PFSK-1 (cell line): Measurements from ENCODE around the gene RFX4.

Experiments used
- FOXP2 ChIP-seq: optimal IDR thresholded peaks from 2 replicates; pipeline ENCODE3; 2011; ENCODE audit warnings: borderline replicate concordance, control low read depth, inconsistent platforms; ENCODE audit not compliant: insufficient read depth; ENCODE audit errors: extremely low read length, extremely low read depth
- POLR2AphosphoS5 ChIP-seq: IDR thresholded peaks from 2 replicates; pipeline ENCODE4 v1.6.1; 2012; ENCODE audit warnings: low read depth, mild to moderate bottlenecking, control low read depth, low read length, moderate library complexity
- REST ChIP-seq, 2 experiments: IDR thresholded peaks; 2 replicates each; pipeline versions ENCODE4 v1.6.1 to v1.8.0; 2011 to 2012; ENCODE audit warnings: low read depth in 2 of 2, low read length in 2 of 2, control low read depth in 1 of 2, inconsistent platforms in 1 of 2, mild to moderate bottlenecking in 1 of 2, moderate library complexity in 1 of 2; ENCODE audit not compliant: insufficient read depth in 1 of 2
- SIN3A ChIP-seq: IDR thresholded peaks from 2 replicates; pipeline ENCODE4 v1.6.1; 2012; ENCODE audit warnings: mild to moderate bottlenecking, low read length, moderate library complexity, borderline replicate concordance; ENCODE audit not compliant: insufficient read depth
- TAF1 ChIP-seq: IDR thresholded peaks from 2 replicates; pipeline ENCODE4 v1.6.1; 2012; ENCODE audit warnings: low read length, control low read depth, borderline replicate concordance; ENCODE audit not compliant: insufficient read depth

The RFX4 gene

GRCh38 chr12:106595268-106595667 lies 12.5 kb downstream of the RFX4 start:
- TF ChIP-seq SIN3A: no peak
- no peak for TF ChIP-seq POLR2AphosphoS5
- TF ChIP-seq TAF1: no peak
- TF ChIP-seq FOXP2: no peak
- no peak for TF ChIP-seq REST (IDR thresholded peaks at IDR 0.05; ENCODE audit: insufficient read depth in 1 of 2, low read depth in 2 of 2, low read length in 2 of 2)

DNA sequence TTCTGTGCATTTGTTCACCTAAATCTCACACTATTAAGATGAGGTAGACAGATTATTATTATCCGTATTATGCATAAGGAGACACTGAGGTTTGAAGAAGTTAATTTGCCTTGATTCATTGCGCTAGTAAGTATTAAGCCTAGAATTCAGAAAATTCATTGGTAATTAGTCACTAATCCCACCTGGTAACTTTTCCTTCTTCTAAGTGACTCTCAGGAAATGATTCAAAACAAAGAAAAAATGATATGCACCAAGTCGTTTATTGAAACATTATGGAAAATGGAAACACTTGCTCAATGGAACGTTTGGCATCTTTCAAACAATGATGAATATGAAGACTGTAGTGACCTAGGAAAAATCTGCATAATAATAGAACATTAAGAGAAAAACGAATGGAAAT lies 15.2 kb downstream of the RFX4 start:
- TF ChIP-seq FOXP2 (no peak), POLR2AphosphoS5 (no peak), TAF1 (no peak), REST (IDR thresholded peaks at IDR 0.05; ENCODE audit: insufficient read depth in 1 of 2, low read depth in 2 of 2, low read length in 2 of 2) (no peak), SIN3A (no peak)

DNA sequence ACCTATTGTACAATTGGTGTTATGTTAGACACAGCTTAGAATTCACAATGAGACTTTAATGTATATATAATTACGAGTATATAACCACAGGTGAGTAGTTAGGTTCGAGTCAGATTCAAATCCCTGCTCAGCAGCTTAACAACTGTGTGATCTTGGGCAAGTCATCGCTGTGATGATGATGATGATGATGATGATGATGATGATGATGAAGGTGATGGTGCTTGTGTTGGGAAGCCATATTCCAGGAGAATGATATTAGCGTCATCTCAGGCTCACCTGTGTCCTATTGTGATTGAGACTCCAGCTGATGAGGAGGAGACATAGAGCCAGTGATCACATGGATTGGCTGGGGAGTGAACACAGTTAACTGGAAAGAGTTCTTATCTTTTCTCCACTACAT lies 16.5 kb downstream of the RFX4 start:
- TF ChIP-seq SIN3A (no peak), REST (IDR thresholded peaks at IDR 0.05; ENCODE audit: insufficient read depth in 1 of 2, low read depth in 2 of 2, low read length in 2 of 2) (no peak), POLR2AphosphoS5 (no peak), TAF1 (no peak), FOXP2 (no peak)

DNA sequence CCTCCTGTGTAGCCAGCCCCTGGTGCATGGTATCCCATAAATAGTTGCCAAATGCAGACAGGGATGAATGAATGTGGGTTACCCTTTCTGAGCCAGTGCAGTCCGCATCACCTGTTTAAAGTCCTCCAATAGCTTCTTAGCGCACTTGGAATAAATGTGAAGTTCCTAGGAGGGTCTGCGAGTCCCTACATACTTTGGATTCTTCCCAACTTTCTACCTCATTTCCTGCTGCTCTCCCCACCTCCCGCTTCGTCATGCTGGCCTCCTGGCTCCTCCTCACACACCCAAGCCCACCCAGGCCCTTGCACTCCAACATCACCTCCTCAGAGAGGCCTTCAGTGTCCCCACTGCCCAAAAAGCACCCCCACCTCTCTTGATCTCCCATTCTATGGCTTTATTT lies 17.7 kb downstream of the RFX4 start:
- TF ChIP-seq POLR2AphosphoS5 (no peak), FOXP2 (no peak), SIN3A (no peak), REST (IDR thresholded peaks at IDR 0.05; ENCODE audit: insufficient read depth in 1 of 2, low read depth in 2 of 2, low read length in 2 of 2) (no peak), TAF1 (no peak)

- no peak for TF ChIP-seq FOXP2
- no peak for TF ChIP-seq SIN3A
- TF ChIP-seq POLR2AphosphoS5: no peak
- no peak for TF ChIP-seq REST (IDR thresholded peaks at IDR 0.05; ENCODE audit: insufficient read depth in 1 of 2, low read depth in 2 of 2, low read length in 2 of 2)
- TF ChIP-seq TAF1: no peak
Measured at GRCh38 chr12:106601031-106601430, 18.2 kb downstream of the RFX4 start.
